ENCODE data around the gene OR10AD1.

OR10AD1 gene

GRCh38 chr12:48193623-48194022, 9.5 kb downstream of the OR10AD1 start:
- no peak overlapping the region for H3K4me3 ChIP-seq (ENCODE audit: low read depth, low read length)
- DNase-seq (ENCODE audit: low read depth, low spot score): no peak
- in situ Hi-C loops (cut with HindIII; ENCODE audit: low sequenced_read_pairs): no loop called here
- no peak for TF ChIP-seq CTCF (IDR thresholded peaks at IDR 0.05; ENCODE audit: low read depth, low read length)

- in situ Hi-C loops (cut with HindIII; ENCODE audit: low sequenced_read_pairs): no loop called here
- no peak overlapping the region for H3K4me3 ChIP-seq (ENCODE audit: low read depth, low read length)
- DNase-seq (ENCODE audit: low read depth, low spot score): no peak
- TF ChIP-seq CTCF (IDR thresholded peaks at IDR 0.05; ENCODE audit: low read depth, low read length): no peak
Observed at GRCh38 chr12:48192861-48193260, 10.2 kb downstream of the OR10AD1 start.

- TF ChIP-seq CTCF (IDR thresholded peaks at IDR 0.05; ENCODE audit: low read depth, low read length): no peak
- H3K4me3 ChIP-seq (ENCODE audit: low read depth, low read length): no peak overlapping the region
- in situ Hi-C loops (cut with HindIII; ENCODE audit: low sequenced_read_pairs): no loop called here
- no peak for DNase-seq (ENCODE audit: low read depth, low spot score)
Observed at GRCh38 chr12:48191096-48191495, 12.0 kb downstream of the OR10AD1 start.

- peak; percentile 74 for DNase-seq (ENCODE audit: low read depth, low spot score)
- in situ Hi-C loops (cut with HindIII; ENCODE audit: low sequenced_read_pairs): no loop called here
- TF ChIP-seq CTCF (IDR thresholded peaks at IDR 0.05; ENCODE audit: low read depth, low read length): peak; percentile 82
- H3K4me3 ChIP-seq (ENCODE audit: low read depth, low read length): no peak overlapping the region
Observed at GRCh38 chr12:48189331-48190125, 13.6 kb downstream of the OR10AD1 start.

GRCh38 chr12:48187916-48188695, 15.0 kb downstream of the OR10AD1 start:
- in situ Hi-C loops (cut with HindIII; ENCODE audit: low sequenced_read_pairs): no loop called here
- no peak overlapping the region for H3K4me3 ChIP-seq (ENCODE audit: low read depth, low read length)
- no peak for DNase-seq (ENCODE audit: low read depth, low spot score)
- TF ChIP-seq CTCF (IDR thresholded peaks at IDR 0.05; ENCODE audit: low read depth, low read length): no peak

GRCh38 chr12:48185181-48185919, 17.7 kb downstream of the OR10AD1 start:
- TF ChIP-seq CTCF (IDR thresholded peaks at IDR 0.05; ENCODE audit: low read depth, low read length): no peak
- in situ Hi-C loops (cut with HindIII; ENCODE audit: low sequenced_read_pairs): no loop called here
- H3K4me3 ChIP-seq (ENCODE audit: low read depth, low read length): no peak overlapping the region
- no peak for DNase-seq (ENCODE audit: low read depth, low spot score)
